Measurements from ENCODE around the gene TNFAIP2. TPM values are rescaled to one million over a fixed set of nuclear protein-coding genes. Genes with fewer than 3 reads are reported as not detected.

Gene TNFAIP2
- total RNA-seq, 1 donor, result 240 TPM

DNA sequence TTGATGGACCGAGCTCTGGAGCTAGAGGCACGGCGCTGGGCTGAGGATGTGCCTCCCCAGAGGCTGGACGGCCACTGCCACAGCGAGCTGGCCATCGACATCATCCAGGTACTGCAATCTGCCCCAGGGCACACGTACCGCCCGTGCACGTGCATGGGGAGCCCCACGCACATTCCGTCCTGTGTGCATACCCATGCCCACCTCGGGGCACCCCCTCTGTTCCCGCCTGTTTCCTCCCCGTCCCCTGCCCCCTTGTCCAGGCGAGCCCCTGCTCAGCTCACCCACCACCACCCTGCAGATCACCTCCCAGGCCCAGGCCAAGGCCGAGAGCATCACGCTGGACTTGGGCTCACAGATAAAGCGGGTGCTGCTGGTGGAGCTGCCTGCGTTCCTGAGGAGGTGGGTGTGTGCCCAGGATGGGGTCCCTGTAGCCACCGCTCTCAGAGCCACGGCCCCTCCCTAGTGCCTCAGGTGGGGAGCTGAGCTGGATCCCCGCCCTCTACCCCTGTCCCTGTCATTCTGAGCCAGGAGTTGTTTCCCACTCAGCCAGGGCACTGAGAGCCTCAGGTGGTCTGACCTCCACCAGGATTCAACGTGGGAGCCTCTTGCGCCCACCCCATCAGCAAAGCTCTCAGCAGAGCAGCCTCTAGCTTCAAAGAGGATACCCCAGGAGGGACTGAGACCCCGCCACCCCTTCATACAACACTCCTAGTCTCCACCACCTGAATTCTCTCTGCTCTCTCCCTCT is 6.9 kb downstream of the TNFAIP2 start:
- TF ChIP-seq CTCF (IDR thresholded peaks at IDR 0.05; ENCODE audit: insufficient read depth, low read depth, low read length), result no peak
- H3K4me3 ChIP-seq (ENCODE audit: low read depth, low read length), result no peak overlapping the region
- DNase-seq (ENCODE audit: low read depth), result no peak

- DNase-seq (ENCODE audit: low read depth), result peak; percentile 85
- no peak overlapping the region for H3K4me3 ChIP-seq (ENCODE audit: low read depth, low read length)
- no peak for TF ChIP-seq CTCF (IDR thresholded peaks at IDR 0.05; ENCODE audit: insufficient read depth, low read depth, low read length)
Measured at GRCh38 chr14:103130965-103131364, 7.7 kb downstream of the TNFAIP2 start.

DNA sequence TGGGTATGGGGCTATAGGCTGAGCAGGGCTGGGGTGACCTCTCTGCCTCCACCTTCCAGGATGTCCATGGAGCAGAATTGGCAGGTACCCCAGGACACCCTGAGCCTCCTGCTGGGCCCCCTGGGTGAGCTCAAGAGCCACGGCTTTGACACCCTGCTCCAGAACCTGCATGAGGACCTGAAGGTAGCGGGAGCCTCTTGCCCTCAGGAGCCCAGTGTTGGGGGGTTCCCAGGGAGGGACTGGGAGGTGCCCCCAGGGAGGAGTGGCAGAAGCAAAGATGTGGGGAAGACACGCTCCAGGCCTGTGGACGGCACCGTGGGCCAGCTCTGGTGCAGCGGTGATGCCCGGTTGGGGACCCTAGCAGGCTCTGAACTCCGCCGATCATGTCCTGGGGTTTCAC is 8.3 kb downstream of the TNFAIP2 start:
- no peak for TF ChIP-seq CTCF (IDR thresholded peaks at IDR 0.05; ENCODE audit: insufficient read depth, low read depth, low read length)
- no peak for DNase-seq (ENCODE audit: low read depth)
- no peak overlapping the region for H3K4me3 ChIP-seq (ENCODE audit: low read depth, low read length)

DNA sequence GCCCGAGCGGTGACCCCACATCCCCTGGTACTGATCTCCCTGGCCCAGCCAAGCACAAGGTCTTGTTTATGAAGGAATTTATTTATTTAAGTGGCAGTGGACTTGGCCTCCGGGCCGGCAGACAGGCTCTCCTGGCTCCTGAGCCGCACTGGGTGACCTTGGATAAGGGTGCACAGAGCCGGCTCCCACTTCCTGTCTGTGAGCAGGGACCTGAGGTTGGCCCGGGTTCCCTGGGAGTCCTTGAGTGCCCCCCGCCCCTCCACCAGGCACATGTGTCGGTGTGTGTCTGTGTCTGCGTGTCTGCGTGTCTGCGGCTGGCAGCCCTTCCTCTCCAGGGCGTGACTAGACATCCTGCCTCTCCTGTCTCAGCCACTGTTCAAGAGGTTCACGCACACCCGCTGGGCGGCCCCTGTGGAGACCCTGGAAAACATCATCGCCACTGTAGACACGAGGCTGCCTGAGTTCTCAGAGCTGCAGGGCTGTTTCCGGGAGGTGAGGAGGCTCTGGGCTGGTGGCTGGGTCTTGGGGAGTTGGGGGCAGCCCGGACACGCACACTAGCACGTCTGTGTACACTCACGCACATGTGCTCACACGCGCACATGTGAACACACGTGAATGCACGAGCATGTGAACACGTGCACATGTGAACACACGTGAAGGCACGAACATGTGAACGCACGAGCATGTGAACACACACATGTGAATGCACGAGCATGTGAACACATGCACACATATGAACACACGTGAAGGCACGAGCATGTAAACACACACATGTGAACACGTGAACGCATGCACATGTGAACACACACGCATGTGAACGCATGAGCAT is 9.3 kb downstream of the TNFAIP2 start:
- no peak for TF ChIP-seq CTCF (IDR thresholded peaks at IDR 0.05; ENCODE audit: insufficient read depth, low read depth, low read length)
- no peak for DNase-seq (ENCODE audit: low read depth)
- H3K4me3 ChIP-seq (ENCODE audit: low read depth, low read length), result no peak overlapping the region

- DNase-seq (ENCODE audit: low read depth), result no peak
- no peak overlapping the region for H3K4me3 ChIP-seq (ENCODE audit: low read depth, low read length)
- no peak for TF ChIP-seq CTCF (IDR thresholded peaks at IDR 0.05; ENCODE audit: insufficient read depth, low read depth, low read length)
Measured at GRCh38 chr14:103133210-103134140, 10.2 kb downstream of the TNFAIP2 start.

DNA sequence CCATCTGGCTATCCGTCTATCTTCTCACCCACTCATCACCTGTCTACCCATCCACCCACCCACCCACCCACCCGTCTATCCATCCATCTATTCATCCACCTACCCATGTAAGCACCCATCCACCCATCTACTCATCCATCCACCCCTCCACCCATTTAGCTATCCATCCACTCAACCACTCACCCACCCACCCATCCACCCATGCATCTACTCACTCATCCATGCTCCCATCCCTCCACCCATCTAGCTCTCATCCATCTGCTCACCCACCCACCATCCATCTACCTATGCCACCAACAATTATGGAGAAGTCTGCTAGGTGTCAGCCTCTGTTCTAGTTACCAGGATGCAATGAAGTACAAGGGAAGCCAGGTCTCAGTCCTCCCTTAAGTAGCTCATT is 11.1 kb downstream of the TNFAIP2 start:
- no peak for DNase-seq (ENCODE audit: low read depth)
- no peak overlapping the region for H3K4me3 ChIP-seq (ENCODE audit: low read depth, low read length)
- no peak for TF ChIP-seq CTCF (IDR thresholded peaks at IDR 0.05; ENCODE audit: insufficient read depth, low read depth, low read length)

All from fibroblast of villous mesenchyme (primary cell).